ENCODE results near the gene U2AF2. TPM values are rescaled to one million over a fixed set of nuclear protein-coding genes. Genes with fewer than 3 reads are reported as not detected.
A peak's percentile ranks its signal among the peaks of the same experiment; 100 is the strongest.

Gene U2AF2
- total and polyA plus RNA-seq, 9 of the 15 experiments (the other 6 are each of a cell fraction or from before 2014, with no cell fraction given): 3.0 to 331 (median 157) TPM

GRCh38 chr19:55643003-55643886 lies 11.6 kb upstream of the U2AF2 start, which contains the start of gene ZNF581 (continued):
- TF ChIP-seq ZNF639 (CRISPR knock-in tag; conservative IDR thresholded peaks at IDR 0.05 in 1 of 2, IDR thresholded peaks at IDR 0.05 in 1 of 2) (peak in 1 of 2 experiments; percentile 80; a peak in 2 of 4 replicates), BCL6 (CRISPR knock-in tag; IDR thresholded peaks at IDR 0.05) (no peak), ZNF436 (CRISPR knock-in tag; IDR thresholded peaks at IDR 0.05) (no peak), U2AF2 (optimal IDR thresholded peaks at IDR 0.05; ENCODE audit: low read depth, low read length) (no peak), ID3 (CRISPR knock-in tag; IDR thresholded peaks at IDR 0.05) (no peak), ID3 (tag; IDR thresholded peaks at IDR 0.05) (no peak), NCOA1 (IDR thresholded peaks at IDR 0.05; ENCODE audit: low read depth) (peak; percentile 98), SAFB2 (IDR thresholded peaks at IDR 0.05; ENCODE audit: borderline replicate concordance, low read depth, low read length, severe bottlenecking) (no peak), ARID3B (CRISPR knock-in tag; IDR thresholded peaks at IDR 0.05; ENCODE audit: borderline replicate concordance) (no peak), NKRF (IDR thresholded peaks at IDR 0.05; ENCODE audit: borderline replicate concordance) (peak; percentile 66; the same call in 1 of the 2 replicates), SNIP1 (IDR thresholded peaks at IDR 0.05; ENCODE audit: low read depth) (no peak), BRD4 (IDR thresholded peaks at IDR 0.05) (no peak), RBM15 (IDR thresholded peaks at IDR 0.05; ENCODE audit: insufficient read depth, low read length) (no peak), ZNF140 (CRISPR knock-in tag; IDR thresholded peaks at IDR 0.05) (no peak), UBTF (IDR thresholded peaks at IDR 0.05; ENCODE audit: borderline replicate concordance in 1 of 2, low read depth in 2 of 2, low read length in 2 of 2) (peak; percentile 79 to 80; a peak in 2 of 4 replicates), GTF2E2 (tag; IDR thresholded peaks at IDR 0.05) (no peak; the same call in 1 of the 2 replicates), ZNF507 (tag; conservative IDR thresholded peaks at IDR 0.05) (no peak), PRMT5 (CRISPR knock-in tag; IDR thresholded peaks at IDR 0.05) (no peak), MAFK (IDR thresholded peaks at IDR 0.05; ENCODE audit: low read length) (no peak), ZNF324 (CRISPR knock-in tag; IDR thresholded peaks at IDR 0.05) (no peak)

Data from K562 (cell line).